Activated T-cell treated with anti-CD3 and anti-CD28 coated beads, Interleukin-2, amount 50 U/mL, for 24 hours (primary cell): ENCODE results near the gene UGT2A1.
"Not testable (repeated sequence)": the region's sequence is repeated elsewhere in the genome, so short reads cannot be mapped to it uniquely, and the experiment has no call there.

Experiments
- DNase-seq: peaks from one replicate; pipeline ENCODE4 v3.0.0-alpha.2; 2020
- H3K27ac Mint-ChIP-seq: 2 replicates; pipeline ENCODE4 v1.8.0; 2020; ENCODE audit warnings: mild to moderate bottlenecking, mixed read lengths
- H3K27me3 Mint-ChIP-seq: 2 replicates; pipeline ENCODE4 v1.8.0; 2020; ENCODE audit warnings: mixed read lengths
- H3K36me3 Mint-ChIP-seq: 2 replicates; pipeline ENCODE4 v1.8.0; 2020; ENCODE audit warnings: low read depth, mixed read lengths
- H3K4me1 Mint-ChIP-seq: 2 replicates; pipeline ENCODE4 v1.8.0; 2020; ENCODE audit warnings: low read depth, mixed read lengths
- H3K4me3 Mint-ChIP-seq: 2 replicates; pipeline ENCODE4 v1.8.0; 2020; ENCODE audit warnings: mild to moderate bottlenecking, moderate library complexity, mixed read lengths
- H3K9me3 Mint-ChIP-seq: 2 replicates; pipeline ENCODE4 v1.8.0; 2020; ENCODE audit warnings: mixed read lengths

The UGT2A1 gene

GRCh38 chr4:69653147-69653546, at the start of gene UGT2A1:
UGT2A1 (minus strand) TSS chr4:69653247; CDS start chr4:69647644, 5,603 bp downstream.
- H3K9me3 Mint-ChIP-seq: no peaks in the 10 kb centered on the region
- H3K4me3 Mint-ChIP-seq: no peak within 1 kb of the TSS
- no peak for DNase-seq
- no peaks in the 10 kb centered on the region for H3K27me3 Mint-ChIP-seq
- H3K4me1 Mint-ChIP-seq: no peaks in the 10 kb centered on the region
- H3K27ac Mint-ChIP-seq: no peak within 1 kb of the TSS
- no peaks in the 10 kb centered on the region for H3K36me3 Mint-ChIP-seq

- Mint-ChIP-seq H3K27me3 (no peaks in the 10 kb centered on the region), H3K9me3 (peaks cover 10% of the 10 kb centered on the region), H3K36me3 (no peaks in the 10 kb centered on the region), H3K27ac (no peak overlapping the region), H3K4me3 (no peak overlapping the region), H3K4me1 (no peaks in the 10 kb centered on the region)
- DNase-seq: no peak
Measured at GRCh38 chr4:69702201-69702600, 49.2 kb upstream of the UGT2A1 start.

DNA sequence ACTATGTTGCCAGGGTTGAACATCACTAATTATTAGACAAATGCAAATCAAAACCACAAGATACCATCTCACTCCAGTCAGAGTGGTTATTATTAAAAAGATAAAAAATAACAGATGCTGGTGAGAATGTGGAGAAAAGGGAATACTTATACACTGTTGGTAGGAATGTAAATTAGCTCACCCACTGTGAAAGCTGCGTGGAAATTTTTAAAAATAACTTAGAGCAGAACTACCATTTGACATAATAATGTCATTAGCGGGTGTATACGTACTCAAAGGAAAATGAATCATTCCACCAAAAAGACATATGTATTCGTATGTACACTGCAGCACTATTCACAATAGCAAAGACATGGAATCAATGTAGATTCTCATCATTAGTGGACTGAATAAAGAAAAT, 48.6 kb upstream of the UGT2A1 start:
- no peaks in the 10 kb centered on the region for H3K4me1 Mint-ChIP-seq
- H3K4me3 Mint-ChIP-seq: no peak overlapping the region
- H3K9me3 Mint-ChIP-seq: peaks cover 10% of the 10 kb centered on the region
- DNase-seq: no peak
- H3K27ac Mint-ChIP-seq: no peak overlapping the region
- H3K27me3 Mint-ChIP-seq: no peaks in the 10 kb centered on the region
- no peaks in the 10 kb centered on the region for H3K36me3 Mint-ChIP-seq

- H3K4me3 Mint-ChIP-seq: no peak overlapping the region
- no peak overlapping the region for H3K27ac Mint-ChIP-seq
- DNase-seq: no peak
- no peaks in the 10 kb centered on the region for H3K36me3 Mint-ChIP-seq
- H3K4me1 Mint-ChIP-seq: no peaks in the 10 kb centered on the region
- peaks cover 10% of the 10 kb centered on the region for H3K9me3 Mint-ChIP-seq
- no peaks in the 10 kb centered on the region for H3K27me3 Mint-ChIP-seq
Measured at GRCh38 chr4:69697536-69698242, 44.6 kb upstream of the UGT2A1 start.

- no peaks in the 10 kb centered on the region for H3K9me3 Mint-ChIP-seq
- H3K36me3 Mint-ChIP-seq: no peaks in the 10 kb centered on the region
- no peak overlapping the region for H3K27ac Mint-ChIP-seq
- DNase-seq: no peak
- H3K27me3 Mint-ChIP-seq: no peaks in the 10 kb centered on the region
- H3K4me3 Mint-ChIP-seq: no peak overlapping the region
- H3K4me1 Mint-ChIP-seq: peaks cover 4% of the 10 kb centered on the region
Measured at GRCh38 chr4:69689599-69689998, 36.6 kb upstream of the UGT2A1 start.

DNA sequence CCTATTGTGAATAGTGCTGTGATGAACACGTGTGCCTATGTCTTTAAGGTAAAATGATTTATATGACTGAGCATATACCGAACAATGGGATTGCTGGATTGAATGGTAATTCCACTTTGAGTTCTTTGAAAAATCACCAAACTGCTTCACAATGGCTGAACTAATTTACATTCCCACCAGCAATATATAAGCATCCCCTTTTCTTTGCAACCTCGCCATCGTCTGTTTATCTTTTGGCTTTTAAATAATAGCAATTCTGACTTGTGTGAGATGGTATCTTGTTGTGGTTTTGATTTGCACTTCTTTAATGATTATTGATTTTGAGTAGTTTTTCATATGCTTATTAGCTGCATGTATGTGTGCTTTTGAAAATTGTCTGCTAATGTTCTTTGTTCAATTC, 31.8 kb upstream of the UGT2A1 start:
- Mint-ChIP-seq H3K36me3 (no peaks in the 10 kb centered on the region), H3K4me3 (no peak overlapping the region)

DNA sequence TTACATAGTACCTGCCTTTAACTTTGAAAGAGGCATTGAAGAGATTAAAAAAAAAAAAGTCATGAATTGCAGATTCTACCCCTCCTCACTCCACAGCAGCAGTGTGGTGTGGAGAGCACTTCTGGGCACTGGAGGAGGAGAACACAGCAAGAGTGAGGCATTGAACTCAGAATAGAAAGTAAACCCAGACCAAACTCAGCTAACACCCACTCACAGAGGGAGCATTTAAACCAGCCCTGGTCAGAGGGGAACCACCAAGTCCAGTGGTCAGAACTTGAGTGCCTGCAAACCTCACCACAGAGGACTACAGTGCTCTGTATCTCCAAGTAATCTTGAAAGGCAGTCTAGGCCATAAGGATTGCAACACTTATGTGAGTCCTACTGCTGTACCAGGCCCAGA, 15.6 kb upstream of the UGT2A1 start:
- no peaks in the 10 kb centered on the region for H3K9me3 Mint-ChIP-seq
- H3K27ac Mint-ChIP-seq: no peak overlapping the region
- no peak for DNase-seq
- H3K36me3 Mint-ChIP-seq: no peaks in the 10 kb centered on the region
- H3K4me1 Mint-ChIP-seq: no peaks in the 10 kb centered on the region
- H3K27me3 Mint-ChIP-seq: no peaks in the 10 kb centered on the region
- no peak overlapping the region for H3K4me3 Mint-ChIP-seq

More for the DNA sequence above, 31.8 kb upstream of the UGT2A1 start:
- Mint-ChIP-seq H3K27ac (no peak overlapping the region), H3K4me1 (peaks cover 3% of the 10 kb centered on the region), H3K27me3 (no peaks in the 10 kb centered on the region), H3K9me3 (no peaks in the 10 kb centered on the region)
- no peak for DNase-seq

DNA sequence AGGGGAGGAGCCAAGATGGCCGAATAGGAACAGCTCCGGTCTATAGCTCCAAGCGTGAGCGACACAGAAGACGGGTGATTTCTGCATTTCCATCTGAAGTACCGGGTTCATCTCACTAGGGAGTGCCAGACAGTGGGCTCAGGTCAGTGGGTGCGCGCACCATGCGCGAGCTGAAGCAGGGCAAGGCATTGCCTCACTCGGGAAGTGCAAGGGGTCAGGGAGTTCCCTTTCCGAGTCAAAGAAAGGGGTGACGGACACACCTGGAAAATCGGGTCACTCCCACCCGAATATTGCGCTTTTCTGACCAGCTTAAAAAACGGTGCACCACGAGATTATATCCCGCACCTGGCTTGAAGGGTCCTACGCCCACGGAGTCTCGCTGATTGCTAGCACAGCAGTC, 11.0 kb upstream of the UGT2A1 start:
- peaks cover 12% of the 10 kb centered on the region for H3K4me1 Mint-ChIP-seq
- H3K27ac Mint-ChIP-seq, DNase-seq, H3K9me3 Mint-ChIP-seq, H3K36me3 Mint-ChIP-seq, H3K4me3 Mint-ChIP-seq, H3K27me3 Mint-ChIP-seq: not testable (repeated sequence)

- not testable (repeated sequence) for H3K27me3 Mint-ChIP-seq, H3K9me3 Mint-ChIP-seq, DNase-seq, H3K27ac Mint-ChIP-seq, H3K36me3 Mint-ChIP-seq, H3K4me3 Mint-ChIP-seq
- H3K4me1 Mint-ChIP-seq: peaks cover 12% of the 10 kb centered on the region
Measured at GRCh38 chr4:69661130-69661803, 8.2 kb upstream of the UGT2A1 start.

GRCh38 chr4:69658133-69658532, 5.1 kb upstream of the UGT2A1 start:
- Mint-ChIP-seq H3K27me3 (no peaks in the 10 kb centered on the region), H3K27ac (no peak overlapping the region), H3K36me3 (no peaks in the 10 kb centered on the region), H3K4me1 (peaks cover 12% of the 10 kb centered on the region), H3K4me3 (no peak overlapping the region), H3K9me3 (peaks cover 6% of the 10 kb centered on the region)
- no peak for DNase-seq

GRCh38 chr4:69656653-69657158, 3.7 kb upstream of the UGT2A1 start:
- Mint-ChIP-seq H3K36me3 (no peaks in the 10 kb centered on the region), H3K27ac (no peak overlapping the region), H3K9me3 (no peaks in the 10 kb centered on the region), H3K4me3 (no peak overlapping the region), H3K4me1 (peaks cover 12% of the 10 kb centered on the region), H3K27me3 (no peaks in the 10 kb centered on the region)
- no peak for DNase-seq

DNA sequence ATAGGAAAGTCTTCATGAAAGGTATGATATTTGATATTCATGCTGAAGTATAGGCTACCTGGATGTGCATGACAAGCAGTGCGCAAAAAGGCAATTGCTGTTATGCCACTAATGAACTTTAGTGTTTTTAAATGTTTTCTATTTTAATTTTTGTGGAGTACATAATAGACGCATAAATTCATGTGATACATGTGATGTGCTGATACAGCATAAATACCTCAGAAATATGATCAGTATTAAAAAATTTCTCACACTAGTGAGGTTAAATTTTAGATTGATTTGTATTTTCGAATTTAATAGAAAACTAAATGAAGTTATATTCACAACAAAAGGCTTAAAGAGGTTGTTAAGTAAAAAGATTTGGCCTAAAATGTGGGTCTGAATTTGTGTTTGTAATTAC, 2.2 kb downstream of the UGT2A1 start:
- Mint-ChIP-seq H3K27ac (no peak overlapping the region), H3K27me3 (no peaks in the 10 kb centered on the region), H3K36me3 (no peaks in the 10 kb centered on the region), H3K9me3 (no peaks in the 10 kb centered on the region), H3K4me1 (no peaks in the 10 kb centered on the region), H3K4me3 (no peak overlapping the region)
- DNase-seq: no peak

DNA sequence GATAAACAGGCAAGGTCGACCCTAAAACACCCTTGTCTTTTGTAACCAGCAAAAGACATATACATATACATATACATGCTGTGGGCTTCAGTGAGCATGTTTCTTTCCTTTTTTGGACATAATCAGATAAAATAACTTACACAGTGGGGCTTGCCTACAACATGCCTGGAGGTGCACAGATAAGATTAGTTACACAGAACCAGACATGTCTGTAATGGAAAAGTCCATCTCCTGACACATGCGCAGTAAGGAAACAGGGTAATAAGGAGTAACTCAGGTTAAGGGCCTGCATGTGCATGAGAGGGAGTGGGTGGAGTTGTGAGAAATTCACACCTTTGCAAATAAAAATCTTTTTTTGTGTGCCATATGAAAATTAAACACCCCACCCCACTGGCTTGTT, 3.4 kb downstream of the UGT2A1 start:
- Mint-ChIP-seq H3K9me3 (no peaks in the 10 kb centered on the region), H3K4me1 (no peaks in the 10 kb centered on the region), H3K27me3 (no peaks in the 10 kb centered on the region), H3K4me3 (no peak overlapping the region), H3K27ac (no peak overlapping the region), H3K36me3 (no peaks in the 10 kb centered on the region)
- DNase-seq: no peak

DNA sequence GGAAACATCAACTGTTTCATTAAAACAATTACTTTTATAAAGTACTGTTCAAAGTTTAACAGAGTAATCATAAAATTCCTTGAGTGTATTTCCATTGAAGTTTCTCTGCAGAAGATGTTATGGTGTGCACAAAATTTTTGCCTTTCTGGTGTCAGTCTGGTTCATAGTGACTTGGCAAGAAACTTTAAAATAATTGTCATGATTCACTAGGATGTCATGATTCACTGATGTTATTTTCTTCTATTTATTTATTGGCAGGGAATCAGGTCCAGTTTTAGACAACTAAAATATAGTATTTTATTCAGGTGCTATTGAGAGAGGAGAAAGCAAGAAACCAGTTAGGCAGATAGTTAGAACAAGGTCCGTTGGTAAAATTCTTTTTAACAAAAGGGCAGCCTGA, 3.8 kb downstream of the UGT2A1 start:
- Mint-ChIP-seq H3K36me3 (no peaks in the 10 kb centered on the region), H3K27me3 (no peaks in the 10 kb centered on the region), H3K9me3 (no peaks in the 10 kb centered on the region), H3K27ac (no peak overlapping the region), H3K4me1 (no peaks in the 10 kb centered on the region), H3K4me3 (no peak overlapping the region)
- no peak for DNase-seq

GRCh38 chr4:69642961-69643360, 10.1 kb downstream of the UGT2A1 start:
- Mint-ChIP-seq H3K36me3 (no peaks in the 10 kb centered on the region), H3K4me3 (no peak overlapping the region), H3K27ac (no peak overlapping the region), H3K27me3 (no peaks in the 10 kb centered on the region), H3K9me3 (no peaks in the 10 kb centered on the region), H3K4me1 (no peaks in the 10 kb centered on the region)
- DNase-seq: no peak
